Mesendoderm (in vitro differentiated cells): Measurements from ENCODE around the gene ITGA6.

Experiments used
- DNase-seq: peaks from one replicate; pipeline ENCODE4 v3.0.0; 2013
- H2AK5ac ChIP-seq: 2 replicates; pipeline ENCODE4 v1.6.1; 2013; ENCODE audit warnings: low read length, inconsistent platforms
- H2BK120ac ChIP-seq: 2 replicates; pipeline ENCODE4 v1.6.1; 2013; ENCODE audit warnings: low read depth, mild to moderate bottlenecking, low read length, moderate library complexity, mixed read lengths
- H2BK15ac ChIP-seq: replicated peaks from 2 replicates; pipeline ENCODE4 v1.6.1; 2013; ENCODE audit warnings: low read depth, mild to moderate bottlenecking, moderate library complexity
- H2BK5ac ChIP-seq: 2 replicates; pipeline ENCODE4 v1.6.1; 2013; ENCODE audit warnings: low read length, inconsistent platforms
- H3K18ac ChIP-seq: 2 replicates; pipeline ENCODE4 v1.6.1; 2013; ENCODE audit warnings: mild to moderate bottlenecking, low read length, mixed read lengths
- H3K23ac ChIP-seq: one replicate; pipeline ENCODE4 v1.6.1; 2013; ENCODE audit warnings: low read length
- H3K27ac ChIP-seq: 2 replicates; pipeline ENCODE4 v1.5.1; 2013; ENCODE audit warnings: low read depth, mild to moderate bottlenecking, inconsistent platforms, low read length, moderate library complexity
- H3K27me3 ChIP-seq: 2 replicates; pipeline ENCODE4 v1.6.1; 2013; ENCODE audit warnings: low read length, control low read depth, mild to moderate bottlenecking, inconsistent platforms; ENCODE audit not compliant: insufficient read depth, poor library complexity
- H3K36me3 ChIP-seq: 2 replicates; pipeline ENCODE4 v1.6.1; 2013; ENCODE audit warnings: low read length, inconsistent platforms; ENCODE audit not compliant: control insufficient read depth, insufficient read depth
- H3K4ac ChIP-seq: one replicate; pipeline ENCODE4 v1.6.1; 2013; ENCODE audit warnings: low read depth, mild to moderate bottlenecking, low read length, moderate library complexity
- H3K4me1 ChIP-seq: 2 replicates; pipeline ENCODE4 v1.6.1; 2013; ENCODE audit warnings: low read depth, low read length, inconsistent platforms; ENCODE audit not compliant: control insufficient read depth
- H3K4me2 ChIP-seq: 2 replicates; pipeline ENCODE4 v1.6.1; 2013; ENCODE audit warnings: low read length
- H3K4me3 ChIP-seq: 2 replicates; pipeline ENCODE4 v1.5.1; 2013; ENCODE audit warnings: mild to moderate bottlenecking, low read length
- H3K56ac ChIP-seq: one replicate; pipeline ENCODE4 v1.6.1; 2013; ENCODE audit warnings: low read length
- H3K79me1 ChIP-seq: 2 replicates; pipeline ENCODE4 v1.6.1; 2013; ENCODE audit warnings: low read length, inconsistent platforms
- H3K79me2 ChIP-seq: 2 replicates; pipeline ENCODE4 v1.6.1; 2013; ENCODE audit warnings: mild to moderate bottlenecking, low read length; ENCODE audit not compliant: control insufficient read depth, insufficient read depth
- H3K9ac ChIP-seq: 2 replicates; pipeline ENCODE4 v1.6.1; 2013; ENCODE audit warnings: low read length, inconsistent platforms
- H4K5ac ChIP-seq: one replicate; pipeline ENCODE4 v1.6.1; 2013; ENCODE audit warnings: low read length
- H4K8ac ChIP-seq: one replicate; pipeline ENCODE4 v1.6.1; 2013; ENCODE audit warnings: low read depth, mild to moderate bottlenecking, control low read depth, low read length, moderate library complexity
- WGBS: extraction: QIAGEN DNeasy Blood & Tissue Kit; methylation state at CpG from one replicate; pipeline ENCODE4 v1.1.7; 2013; ENCODE audit warnings: low lambda C conversion rate, missing lambda C conversion rate; ENCODE audit not compliant: insufficient coverage; ENCODE audit errors: extremely low coverage; 5-methylcytosine and 5-hydroxymethylcytosine counted together

The ITGA6 gene

DNA sequence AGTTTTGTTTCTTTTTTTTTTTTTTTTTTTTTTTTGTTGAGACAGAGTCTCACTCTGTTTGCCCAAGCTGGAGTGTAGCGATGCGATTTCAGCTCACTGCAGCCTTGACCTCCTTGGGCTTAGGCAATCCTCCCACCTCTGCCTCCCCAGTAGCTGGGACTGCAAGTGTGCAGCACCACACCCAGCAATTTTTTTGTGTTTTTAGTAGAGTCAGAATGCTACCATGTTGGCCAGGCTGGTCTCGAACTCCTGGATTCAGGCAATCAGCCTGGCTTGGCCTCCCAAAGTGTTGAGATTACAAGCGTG lies 8.2 kb downstream of the ITGA6 start:
- no CpG with 5 or more reads among the region's 4 CpGs for WGBS
- Histone ChIP-seq H3K79me2 (peaks cover 13% of the 10 kb centered on the region), H3K4me2 (no peak overlapping the region), H3K36me3 (no peaks in the 10 kb centered on the region), H3K27me3 (no peaks in the 10 kb centered on the region), H2AK5ac (no peak overlapping the region), H3K27ac (no peak overlapping the region), H3K9ac (no peak overlapping the region), H3K23ac (no peak overlapping the region), H2BK5ac (no peak overlapping the region), H3K79me1 (peaks cover 1% of the 10 kb centered on the region), H3K18ac (no peak overlapping the region), H2BK120ac (no peak overlapping the region), H3K4me1 (peaks cover 12% of the 10 kb centered on the region), H4K5ac (no peak overlapping the region), H4K8ac (no peak overlapping the region), H3K4ac (no peak overlapping the region), H2BK15ac (no peak overlapping the region), H3K56ac (peak overlapping the region; percentile 38), H3K4me3 (no peak overlapping the region)
- DNase-seq: no peak

- WGBS: no CpG with 5 or more reads among the region's 1 CpG
- H3K9ac ChIP-seq: no peak overlapping the region
Measured at GRCh38 chr2:172436889-172437288, 9.5 kb downstream of the ITGA6 start.

DNA sequence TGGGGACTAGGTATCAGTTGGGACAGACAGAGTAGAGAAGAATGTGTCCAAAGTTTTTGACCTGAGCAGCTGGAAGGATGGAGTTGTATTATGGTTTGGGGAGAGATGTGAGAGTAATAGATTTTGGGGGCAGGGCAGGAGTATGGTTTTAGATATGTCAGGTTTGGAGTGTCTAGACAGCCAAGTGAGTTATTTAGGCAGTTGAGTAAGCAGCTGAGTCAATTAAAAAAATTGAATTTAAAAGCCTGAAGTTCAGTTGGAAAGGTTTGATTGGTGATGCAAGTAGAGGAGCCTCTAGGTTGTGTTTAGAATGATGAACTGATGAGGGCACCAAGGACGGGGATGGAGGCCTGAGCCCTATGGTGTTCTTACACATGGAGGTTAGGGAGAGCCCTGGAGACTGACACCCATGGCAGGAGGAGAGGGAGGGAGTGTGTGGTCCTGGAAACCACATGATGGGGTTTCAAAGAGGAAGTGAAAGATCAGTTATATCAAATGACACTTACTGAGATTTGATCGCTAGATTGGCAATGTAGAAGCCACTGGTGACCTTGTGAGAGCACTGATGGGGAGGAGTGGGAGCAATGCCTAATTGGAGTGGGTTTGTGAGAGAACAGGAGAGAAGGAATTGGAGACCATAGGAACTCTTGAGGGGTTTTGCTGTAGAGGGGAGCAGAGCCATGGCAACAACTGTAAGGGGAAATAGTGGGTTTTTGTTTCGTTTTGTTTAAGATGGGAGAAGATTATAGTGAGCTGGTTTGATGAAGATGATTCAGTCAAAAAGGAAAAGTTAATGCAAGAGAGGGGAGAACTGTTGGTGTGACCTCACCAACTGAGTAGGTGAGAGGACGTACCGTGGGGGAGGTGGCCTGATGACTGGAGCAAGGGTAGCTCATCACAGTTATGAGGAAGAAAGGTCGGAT lies 10.3 kb downstream of the ITGA6 start:
- DNase-seq: no peak
- H3K4me2 ChIP-seq: no peak overlapping the region
- no peaks in the 10 kb centered on the region for H3K79me1 ChIP-seq
- peaks cover 16% of the 10 kb centered on the region for H3K4me1 ChIP-seq
- H4K8ac ChIP-seq: no peak overlapping the region
- no peak overlapping the region for H2AK5ac ChIP-seq
- H3K18ac ChIP-seq: no peak overlapping the region
- no peaks in the 10 kb centered on the region for H3K36me3 ChIP-seq
- H3K4ac ChIP-seq: no peak overlapping the region
- peaks cover 13% of the 10 kb centered on the region for H3K79me2 ChIP-seq
- H3K27ac ChIP-seq: no peak overlapping the region
- H2BK120ac ChIP-seq: no peak overlapping the region
- no peak overlapping the region for H3K56ac ChIP-seq
- no peak overlapping the region for H3K4me3 ChIP-seq
- WGBS: 100% methylated on average over 1 of the region's 6 CpGs
- peak overlapping the region; percentile 36 for H4K5ac ChIP-seq
- no peak overlapping the region for H2BK5ac ChIP-seq
- no peak overlapping the region for H3K9ac ChIP-seq
- H3K27me3 ChIP-seq: no peaks in the 10 kb centered on the region
- no peak overlapping the region for H3K23ac ChIP-seq
- no peak overlapping the region for H2BK15ac ChIP-seq

More at GRCh38 chr2:172436889-172437288, 9.5 kb downstream of the ITGA6 start:
- Histone ChIP-seq H3K79me1 (no peaks in the 10 kb centered on the region), H3K36me3 (no peaks in the 10 kb centered on the region), H3K56ac (no peak overlapping the region), H3K4ac (no peak overlapping the region), H3K23ac (no peak overlapping the region), H3K27ac (no peak overlapping the region), H4K8ac (no peak overlapping the region), H2BK120ac (no peak overlapping the region), H2BK15ac (no peak overlapping the region), H3K4me3 (no peak overlapping the region), H3K4me1 (peaks cover 13% of the 10 kb centered on the region), H2AK5ac (no peak overlapping the region), H3K4me2 (no peak overlapping the region), H3K27me3 (no peaks in the 10 kb centered on the region), H3K79me2 (peaks cover 11% of the 10 kb centered on the region), H4K5ac (no peak overlapping the region), H2BK5ac (no peak overlapping the region), H3K18ac (no peak overlapping the region)
- no peak for DNase-seq

GRCh38 chr2:172438741-172439508 lies 11.5 kb downstream of the ITGA6 start:
- Histone ChIP-seq H3K79me1 (no peaks in the 10 kb centered on the region), H3K56ac (no peak overlapping the region), H3K18ac (no peak overlapping the region), H3K27ac (no peak overlapping the region), H3K27me3 (no peaks in the 10 kb centered on the region), H4K8ac (no peak overlapping the region), H2BK5ac (no peak overlapping the region), H3K36me3 (no peaks in the 10 kb centered on the region), H3K4me2 (no peak overlapping the region), H3K9ac (no peak overlapping the region), H3K23ac (peak overlapping the region; percentile 75), H3K79me2 (peaks cover 11% of the 10 kb centered on the region), H3K4me3 (no peak overlapping the region), H2BK15ac (no peak overlapping the region), H2BK120ac (no peak overlapping the region), H4K5ac (no peak overlapping the region), H2AK5ac (no peak overlapping the region), H3K4me1 (peaks cover 16% of the 10 kb centered on the region), H3K4ac (no peak overlapping the region)
- WGBS: no CpG with 5 or more reads among the region's 8 CpGs
- no peak for DNase-seq

DNA sequence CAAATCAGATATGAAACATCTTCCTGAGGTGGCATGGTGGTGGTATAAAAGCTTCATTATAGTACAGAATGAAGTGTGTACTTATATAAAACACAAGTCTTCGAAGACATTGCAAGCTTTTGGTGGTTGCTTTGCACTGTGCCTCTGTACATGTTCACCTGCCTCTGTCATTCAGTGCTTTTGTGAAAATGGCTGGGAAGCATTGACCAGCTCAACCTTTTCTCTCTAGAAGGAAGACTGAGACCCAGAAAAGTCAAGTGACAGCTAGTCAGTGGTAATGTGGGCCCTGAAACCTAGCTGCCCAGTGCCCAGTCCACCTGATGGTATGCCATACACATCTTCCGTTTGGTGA lies 12.1 kb downstream of the ITGA6 start:
- no peak overlapping the region for H2BK120ac ChIP-seq
- peaks cover 11% of the 10 kb centered on the region for H3K79me2 ChIP-seq
- no peak overlapping the region for H3K56ac ChIP-seq
- H2AK5ac ChIP-seq: no peak overlapping the region
- no peak overlapping the region for H3K23ac ChIP-seq
- no peaks in the 10 kb centered on the region for H3K27me3 ChIP-seq
- H3K4ac ChIP-seq: no peak overlapping the region
- no peak overlapping the region for H3K18ac ChIP-seq
- no peak overlapping the region for H3K27ac ChIP-seq
- H3K4me3 ChIP-seq: no peak overlapping the region
- H3K4me1 ChIP-seq: peaks cover 13% of the 10 kb centered on the region
- no peak overlapping the region for H2BK5ac ChIP-seq
- H3K4me2 ChIP-seq: no peak overlapping the region
- H3K79me1 ChIP-seq: no peaks in the 10 kb centered on the region
- no peak overlapping the region for H4K5ac ChIP-seq
- H3K36me3 ChIP-seq: no peaks in the 10 kb centered on the region
- H2BK15ac ChIP-seq: no peak overlapping the region
- no peak overlapping the region for H4K8ac ChIP-seq
- DNase-seq: no peak
- no CpG with 5 or more reads among the region's 2 CpGs for WGBS
- no peak overlapping the region for H3K9ac ChIP-seq
